Body of pancreas (tissue), 4 donors: ENCODE data around the gene SPZ1. TPM values are rescaled to one million over a fixed set of nuclear protein-coding genes. Genes with fewer than 3 reads are reported as not detected.

Experiments
- ATAC-seq: fragments of 150-250 bp; one replicate; pipeline ENCODE4 v1.9.1; 2016
- DNase-seq, 4 donors: peaks; one replicate each; pipeline ENCODE4 v3.0.0-alpha.2; 2019
- H3K27ac ChIP-seq, 4 donors: fragments of 200-600 bp; sonication (generic); 1 replicate in 3 of 4; 2 replicates in 1 of 4; pipeline versions ENCODE4 v1.5.1 to v1.6.1; 2016 to 2019; ENCODE audit warnings: mild to moderate bottlenecking in 1 of 4, mixed read lengths in 1 of 4, moderate library complexity in 1 of 4
- H3K27me3 ChIP-seq, 2 donors: fragments of 200-600 bp; sonication (generic); one replicate each; pipeline ENCODE4 v1.6.0; 2016; ENCODE audit warnings: mild to moderate bottlenecking in 1 of 2
- H3K36me3 ChIP-seq, 2 donors: fragments of 200-600 bp; sonication (generic); replicated peaks in 1 of 2; 2 replicates each; pipeline ENCODE4 v1.5.1; 2016; ENCODE audit warnings: low read depth in 2 of 2; ENCODE audit not compliant: insufficient read depth in 1 of 2
- H3K4me1 ChIP-seq: fragments of 200-600 bp; sonication (generic); one replicate; pipeline ENCODE4 v1.6.0; 2016
- H3K4me3 ChIP-seq, 2 donors: fragments of 200-600 bp; sonication (generic); 1 replicate in 1 of 2; 2 replicates in 1 of 2; pipeline ENCODE4 v1.5.1; 2016 to 2019
- H3K9me3 ChIP-seq, 3 donors: fragments of 200-600 bp; sonication (generic); 1 replicate in 2 of 3; 2 replicates in 1 of 3; pipeline ENCODE4 v1.5.1; 2016
- POLR2A ChIP-seq, 3 donors: fragments of 450-650 bp; IDR thresholded peaks; one replicate each; pipeline ENCODE4 v1.6.1; 2016; ENCODE audit warnings: antibody characterized with exemption in 3 of 3, mild to moderate bottlenecking in 2 of 3
- WGBS, 2 donors: methylation state at CpG; one replicate each; pipeline ENCODE4 v1.1.5; 2017; 5-methylcytosine and 5-hydroxymethylcytosine counted together
- intact Hi-C: fragments of 100-400 bp; cut with DNase I; formaldehyde crosslinking; loops from one replicate; pipeline ENCODE4 v1.15.1; 2023
- total RNA-seq, 2 donors: library from RNA; depleted of rRNA; stranded (reverse); fragments of >200 nt; gene quantifications; one replicate each; pipeline ENCODE4 v1.1.0, GENCODE V29; 2016
- TF ChIP-seq, protein P1 (sequence below), 7 experiments: fragments of 450-650 bp in 4 of 7; fragments of 200-600 bp in 3 of 7; sonication (generic) in 3 of 7; IDR thresholded peaks; one replicate each; pipeline ENCODE4 v1.5.1; 2016 to 2019; ENCODE audit warnings: antibody characterized with exemption in 7 of 7

Gene SPZ1
- total RNA-seq, 2 donors from 2014 or later: not detected

DNA sequence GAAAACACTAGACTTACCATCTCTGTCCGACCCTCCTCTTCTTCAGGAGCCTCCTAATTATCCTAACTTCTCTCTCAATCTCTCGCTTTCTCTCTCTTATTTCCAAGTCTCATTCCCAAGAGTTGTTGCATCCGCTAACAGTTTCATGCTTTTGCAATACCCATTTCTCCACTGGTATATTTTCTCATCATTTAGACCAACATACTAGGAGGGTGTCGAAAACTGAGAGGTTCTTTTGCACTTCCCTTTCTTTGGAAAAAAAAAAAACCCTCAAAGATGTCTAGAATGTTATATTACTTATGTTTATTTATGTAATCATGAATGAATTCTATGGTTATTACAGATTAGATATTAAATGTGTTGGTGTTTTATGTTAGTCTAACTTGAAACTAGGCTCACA, 35.9 kb downstream of the SPZ1 start:
- no peak for DNase-seq
- no peak overlapping the region for H3K4me3 ChIP-seq
- TF ChIP-seq POLR2A (IDR thresholded peaks at IDR 0.05): no peak
- TF ChIP-seq, protein P1, sequence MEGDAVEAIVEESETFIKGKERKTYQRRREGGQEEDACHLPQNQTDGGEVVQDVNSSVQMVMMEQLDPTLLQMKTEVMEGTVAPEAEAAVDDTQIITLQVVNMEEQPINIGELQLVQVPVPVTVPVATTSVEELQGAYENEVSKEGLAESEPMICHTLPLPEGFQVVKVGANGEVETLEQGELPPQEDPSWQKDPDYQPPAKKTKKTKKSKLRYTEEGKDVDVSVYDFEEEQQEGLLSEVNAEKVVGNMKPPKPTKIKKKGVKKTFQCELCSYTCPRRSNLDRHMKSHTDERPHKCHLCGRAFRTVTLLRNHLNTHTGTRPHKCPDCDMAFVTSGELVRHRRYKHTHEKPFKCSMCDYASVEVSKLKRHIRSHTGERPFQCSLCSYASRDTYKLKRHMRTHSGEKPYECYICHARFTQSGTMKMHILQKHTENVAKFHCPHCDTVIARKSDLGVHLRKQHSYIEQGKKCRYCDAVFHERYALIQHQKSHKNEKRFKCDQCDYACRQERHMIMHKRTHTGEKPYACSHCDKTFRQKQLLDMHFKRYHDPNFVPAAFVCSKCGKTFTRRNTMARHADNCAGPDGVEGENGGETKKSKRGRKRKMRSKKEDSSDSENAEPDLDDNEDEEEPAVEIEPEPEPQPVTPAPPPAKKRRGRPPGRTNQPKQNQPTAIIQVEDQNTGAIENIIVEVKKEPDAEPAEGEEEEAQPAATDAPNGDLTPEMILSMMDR (IDR thresholded peaks at IDR 0.05): no peak
- H3K36me3 ChIP-seq: no peaks in the 10 kb centered on the region
- H3K27me3 ChIP-seq: no peaks in the 10 kb centered on the region
- no peak for ATAC-seq
- H3K27ac ChIP-seq: no peak overlapping the region
- no peaks in the 10 kb centered on the region for H3K4me1 ChIP-seq
- WGBS, 2 donors: 78 to 82% methylated on average over 4 of the region's 4 CpGs
- intact Hi-C loops: no loop called here
- H3K9me3 ChIP-seq: no peaks in the 10 kb centered on the region

DNA sequence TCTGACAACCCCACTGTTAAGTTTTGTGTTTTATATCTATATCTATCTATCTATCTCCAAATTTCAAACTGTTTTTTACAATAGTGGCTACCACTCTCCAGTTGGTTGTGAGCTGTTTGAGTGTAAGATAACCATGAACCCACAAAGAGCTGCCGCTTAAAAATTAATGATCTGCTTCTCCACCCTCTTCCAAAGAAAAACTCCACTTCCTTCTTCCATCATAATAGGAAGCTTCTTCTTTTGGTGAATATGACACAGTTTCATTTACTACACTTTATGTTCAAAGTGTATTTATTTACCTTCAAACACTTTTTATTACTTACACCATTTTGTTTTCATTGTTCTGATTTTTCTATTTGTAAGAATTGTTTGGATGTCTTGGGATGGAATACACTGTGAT, 37.9 kb downstream of the SPZ1 start:
- Histone ChIP-seq H3K36me3 (no peaks in the 10 kb centered on the region), H3K4me3 (no peak overlapping the region), H3K27me3 (no peaks in the 10 kb centered on the region), H3K27ac (no peak overlapping the region), H3K4me1 (no peaks in the 10 kb centered on the region), H3K9me3 (no peaks in the 10 kb centered on the region)
- ATAC-seq: no peak
- 86 to 95% methylated on average over 1 of the region's 1 CpG for WGBS, 2 donors
- TF ChIP-seq, protein P1 (IDR thresholded peaks at IDR 0.05): no peak
- TF ChIP-seq POLR2A (IDR thresholded peaks at IDR 0.05): no peak
- no peak for DNase-seq
- intact Hi-C loops: no loop called here

DNA sequence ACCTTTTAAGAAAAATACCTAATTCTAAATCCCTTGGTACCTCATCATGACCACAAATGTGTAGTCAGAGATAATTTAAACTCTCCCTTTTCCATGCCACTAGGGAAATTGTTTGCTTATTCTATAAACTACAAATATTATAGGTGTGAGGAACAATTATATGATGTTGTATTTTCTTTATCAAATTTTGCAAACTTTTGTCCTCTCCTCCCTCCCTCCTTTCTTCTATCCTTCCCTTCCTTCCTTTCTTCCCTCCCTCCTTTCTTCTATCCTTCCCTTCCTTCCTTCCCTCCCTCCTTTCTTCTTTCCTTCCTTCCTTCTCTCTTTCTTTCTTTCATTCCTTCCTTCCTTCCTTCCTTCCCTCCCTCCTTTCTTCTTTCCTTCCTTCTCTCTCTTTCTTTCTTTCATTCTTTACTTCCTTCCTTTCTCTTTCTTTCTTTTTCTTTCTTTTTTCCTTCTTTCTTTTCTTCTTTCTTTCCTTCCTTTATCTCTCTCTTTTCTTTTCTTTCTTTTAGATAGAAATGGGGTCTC, 41.2 kb downstream of the SPZ1 start:
- H3K27ac ChIP-seq: no peak overlapping the region
- DNase-seq (no peak), ATAC-seq (no peak)
- H3K9me3 ChIP-seq: no peaks in the 10 kb centered on the region
- H3K4me1 ChIP-seq: no peaks in the 10 kb centered on the region
- TF ChIP-seq POLR2A (IDR thresholded peaks at IDR 0.05): no peak
- TF ChIP-seq, protein P1 (IDR thresholded peaks at IDR 0.05): no peak
- intact Hi-C loops: no loop called here
- H3K27me3 ChIP-seq: no peaks in the 10 kb centered on the region
- H3K36me3 ChIP-seq: no peaks in the 10 kb centered on the region
- H3K4me3 ChIP-seq: no peak overlapping the region

DNA sequence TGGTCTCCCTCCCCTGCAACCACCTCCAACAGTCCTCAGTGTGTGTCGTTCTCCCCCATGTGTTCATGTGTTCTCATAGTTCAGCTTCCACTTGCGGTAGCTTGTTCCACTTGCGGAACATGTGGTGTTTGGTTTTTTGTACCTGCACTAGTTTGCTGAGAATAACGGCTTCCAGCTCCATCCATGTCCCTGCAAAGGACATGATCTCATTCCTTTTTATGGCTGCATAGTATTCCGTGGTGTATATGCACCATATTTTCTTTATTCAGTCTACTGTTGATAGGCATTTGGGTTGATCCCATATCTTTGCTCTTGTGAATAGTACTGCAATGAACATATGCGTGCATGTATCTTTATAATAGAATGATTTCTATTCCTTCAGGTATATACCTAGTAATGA, 45.1 kb downstream of the SPZ1 start:
- no peak for DNase-seq
- Histone ChIP-seq H3K27ac (no peak overlapping the region), H3K27me3 (no peaks in the 10 kb centered on the region), H3K4me3 (no peak overlapping the region), H3K36me3 (no peaks in the 10 kb centered on the region), H3K4me1 (no peaks in the 10 kb centered on the region), H3K9me3 (no peaks in the 10 kb centered on the region)
- 84 to 90% methylated on average over 6 of the region's 6 CpGs for WGBS, 2 donors
- intact Hi-C loops: no loop called here
- no peak for ATAC-seq
- TF ChIP-seq POLR2A (IDR thresholded peaks at IDR 0.05): no peak
- TF ChIP-seq, protein P1 (IDR thresholded peaks at IDR 0.05): no peak

DNA sequence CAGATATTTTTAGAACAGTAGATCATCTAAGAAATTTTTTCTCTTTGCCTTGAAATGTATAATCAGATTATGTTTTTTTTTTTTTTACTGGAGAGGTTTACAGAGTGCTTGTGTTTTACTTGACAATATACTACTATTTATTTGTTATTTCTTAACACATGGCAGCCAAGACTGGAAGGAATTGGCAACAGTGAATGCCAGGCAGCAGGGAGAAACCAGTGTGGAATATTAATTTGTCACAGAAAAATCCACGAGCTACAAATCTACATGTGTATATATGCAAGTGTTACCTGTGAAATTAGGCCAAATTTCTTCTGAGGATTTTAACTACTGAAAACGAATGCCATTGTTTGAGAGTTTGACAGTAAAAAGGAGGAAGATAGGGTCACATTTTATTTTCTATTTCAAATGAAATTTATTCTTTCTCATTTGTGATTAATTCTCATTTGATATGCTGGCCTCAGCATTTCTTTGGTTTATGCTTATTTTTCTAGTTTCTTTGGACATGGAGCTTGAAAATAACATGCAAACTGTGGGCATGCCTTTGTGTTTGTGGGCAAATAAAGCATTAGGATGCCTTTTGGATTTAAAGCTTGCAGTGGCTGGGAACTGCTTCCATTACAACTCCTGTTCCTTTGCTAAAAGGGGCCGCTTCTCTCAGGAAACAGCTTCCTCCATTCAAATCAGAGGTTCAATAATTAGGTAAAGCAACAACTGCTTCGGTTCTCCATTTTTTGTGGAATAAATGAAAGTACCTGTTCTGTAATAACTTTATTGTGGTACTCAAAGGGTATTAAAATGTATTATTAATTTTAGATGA, 49.1 kb downstream of the SPZ1 start:
- Histone ChIP-seq H3K27me3 (no peaks in the 10 kb centered on the region), H3K9me3 (no peaks in the 10 kb centered on the region), H3K27ac (no peak overlapping the region), H3K36me3 (no peaks in the 10 kb centered on the region), H3K4me3 (no peak overlapping the region), H3K4me1 (peaks cover 10% of the 10 kb centered on the region)
- WGBS, 2 donors: 49 to 56% methylated on average over 4 of the region's 4 CpGs
- no peak for TF ChIP-seq POLR2A (IDR thresholded peaks at IDR 0.05)
- TF ChIP-seq, protein P1 (IDR thresholded peaks at IDR 0.05): no peak
- intact Hi-C loops: no loop called here
- ATAC-seq: no peak
- no peak for DNase-seq
